Measurements from ENCODE around the gene CIB1.
"Not testable (repeated sequence)": the region's sequence is repeated elsewhere in the genome, so short reads cannot be mapped to it uniquely, and the experiment has no call there.

CIB1 gene

DNA sequence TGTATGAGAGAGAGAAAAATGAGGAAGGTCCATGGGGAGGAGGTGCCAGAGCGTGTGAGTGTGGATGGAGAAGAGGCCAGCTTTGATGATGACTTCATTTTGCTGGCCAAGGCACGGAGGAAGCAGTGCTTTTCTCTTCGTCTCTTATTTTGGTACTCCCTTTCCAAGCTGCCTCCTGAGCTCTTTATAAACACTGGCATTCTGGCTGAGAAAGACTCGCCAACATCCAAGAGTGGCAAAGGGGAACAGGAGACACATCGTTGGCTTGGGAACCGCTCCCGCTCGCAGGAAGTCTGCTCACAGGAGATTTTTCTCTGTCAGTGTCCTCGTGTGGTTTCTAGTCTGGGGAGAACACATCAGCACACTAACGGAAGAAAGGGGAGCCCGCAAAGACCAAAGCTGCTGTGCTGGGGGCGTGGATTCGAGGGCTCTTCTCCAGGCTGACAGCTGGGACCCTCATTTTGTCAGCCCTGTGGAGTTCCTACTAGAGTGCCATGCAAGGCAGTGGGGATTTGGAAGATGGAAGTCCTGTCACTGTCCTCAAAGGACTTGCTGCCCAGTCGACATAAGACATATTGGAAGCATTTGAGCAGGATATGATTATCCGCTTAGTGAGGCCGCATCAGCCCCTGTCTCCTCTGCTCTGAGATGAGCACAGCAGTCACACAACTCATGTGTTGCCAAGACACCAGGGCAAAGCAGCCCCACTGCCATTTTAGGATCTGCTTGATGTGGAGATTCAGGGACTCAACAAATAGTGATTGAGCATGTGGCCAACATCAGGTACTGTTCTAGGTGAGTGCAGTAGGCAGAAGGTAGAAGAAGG is 40.6 kb downstream of the CIB1 start:
- DNase-seq (ENCODE audit: low spot score): no peak

GRCh38 chr15:90191794-90192509 is 41.8 kb downstream of the CIB1 start:
- DNase-seq (ENCODE audit: low spot score): peak; percentile 61

DNA sequence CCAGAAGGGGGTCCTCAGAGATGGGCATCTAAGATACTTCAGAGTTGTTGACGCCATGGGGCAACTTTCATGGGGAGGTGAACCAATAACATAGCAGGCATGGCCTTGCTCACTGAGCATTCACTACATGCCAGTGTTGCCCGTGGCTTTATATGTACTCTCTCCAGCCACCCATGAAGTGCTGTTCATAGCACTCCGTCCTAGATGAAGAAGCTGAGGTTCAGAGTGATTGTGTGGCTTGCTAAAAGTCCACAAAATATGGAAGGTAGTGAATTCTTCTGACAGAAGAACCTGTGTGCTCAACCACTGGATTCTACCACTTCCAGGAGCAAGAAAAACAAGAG is 42.4 kb downstream of the CIB1 start:
- no peak for DNase-seq (ENCODE audit: low spot score)

- no peak for DNase-seq (ENCODE audit: low spot score)
These were observed 43.0 kb downstream of the CIB1 start for GRCh38 chr15:90190606-90191343.

- DNase-seq (ENCODE audit: low spot score): no peak
These were observed 43.8 kb downstream of the CIB1 start for GRCh38 chr15:90189781-90190467.

DNA sequence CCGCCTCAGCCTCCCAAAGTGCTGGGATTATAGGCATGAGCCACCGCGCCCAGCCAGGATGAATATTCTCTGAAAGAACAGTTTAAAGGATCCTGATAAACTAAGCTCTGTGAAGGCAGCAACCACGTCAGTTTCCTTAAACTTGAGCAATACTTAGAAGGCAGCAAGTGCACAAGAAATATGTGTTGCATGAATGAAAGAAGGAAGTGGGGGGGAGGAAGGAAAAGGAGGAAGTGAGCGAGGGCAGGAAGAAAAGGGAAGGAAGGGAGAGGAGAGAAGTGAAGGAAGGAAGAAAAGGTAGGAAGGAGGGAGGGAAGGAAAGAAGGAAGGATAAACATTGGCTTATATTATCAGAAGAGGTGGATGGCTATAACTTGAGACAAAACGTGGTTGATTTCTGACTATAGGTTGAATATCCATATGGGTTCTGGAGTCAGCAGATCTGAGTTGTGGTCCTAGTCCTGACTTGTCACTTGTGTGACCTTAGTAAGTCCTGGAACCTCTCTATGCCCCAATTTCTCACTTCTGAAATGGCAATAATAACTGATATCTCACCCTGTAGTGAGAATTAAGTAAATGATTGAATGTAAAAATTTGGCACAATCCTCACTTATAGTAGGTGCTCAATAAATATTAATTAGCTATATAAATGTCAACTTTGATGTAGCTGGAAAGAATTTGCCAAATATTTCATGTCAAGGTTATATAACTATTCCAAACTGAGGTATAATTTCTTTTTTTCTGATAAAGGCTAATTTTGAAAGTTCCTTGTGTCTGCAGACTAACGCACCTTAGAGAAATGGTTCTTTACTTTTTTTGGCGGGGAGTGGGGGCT is 44.6 kb downstream of the CIB1 start:
- no peak for DNase-seq (ENCODE audit: low spot score)

DNA sequence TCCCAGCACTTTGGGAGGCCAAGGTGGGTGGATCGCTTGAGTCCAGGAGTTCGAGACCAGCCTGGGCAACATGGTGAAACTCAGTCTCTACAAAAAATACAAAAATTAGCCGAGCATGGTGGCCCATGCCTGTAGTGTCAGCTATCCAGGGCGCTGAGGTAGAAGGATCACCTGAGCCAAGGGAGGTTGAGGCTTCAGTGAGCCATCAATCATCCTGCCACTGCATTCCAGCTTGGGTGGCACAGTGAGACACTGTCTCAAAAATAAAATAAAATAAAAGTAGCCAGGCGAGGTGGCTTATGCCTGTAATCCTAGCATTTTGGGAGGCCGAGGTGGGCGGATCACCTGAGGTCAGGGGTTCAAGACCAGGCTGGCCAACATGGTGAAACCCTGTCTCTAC is 45.7 kb downstream of the CIB1 start:
- not testable (repeated sequence) for DNase-seq (ENCODE audit: low spot score)

GRCh38 chr15:90187257-90187868 is 46.4 kb downstream of the CIB1 start:
- DNase-seq (ENCODE audit: low spot score): no peak

GRCh38 chr15:90184786-90185704 is 48.7 kb downstream of the CIB1 start:
- DNase-seq (ENCODE audit: low spot score): peak; percentile 75

GRCh38 chr15:90184119-90184785 is 49.5 kb downstream of the CIB1 start:
- peak; percentile 85 for DNase-seq (ENCODE audit: low spot score)

DNA sequence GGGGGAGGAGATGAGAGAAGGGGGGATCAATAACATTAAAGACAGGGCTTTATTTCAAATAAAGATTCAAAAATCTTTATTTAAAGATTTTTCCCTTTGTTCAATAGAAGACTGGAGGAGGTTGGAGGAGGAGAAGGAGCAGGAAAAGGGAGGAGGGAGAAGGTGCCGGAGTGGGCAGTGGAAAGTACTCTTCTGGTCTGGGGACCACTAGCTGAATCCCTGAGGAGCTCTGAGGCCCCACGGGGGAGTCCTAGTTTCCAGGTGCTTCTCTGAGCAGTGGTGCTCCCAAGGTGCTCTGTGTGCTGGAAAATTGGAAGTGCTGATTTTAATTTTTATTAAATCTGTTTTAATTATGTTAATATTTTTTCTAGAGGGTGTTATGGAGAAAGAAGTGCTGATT is 52.0 kb downstream of the CIB1 start:
- DNase-seq (ENCODE audit: low spot score): no peak

Measured in LoVo (cell line).